A549 (cell line): ENCODE measurements around the gene ZNF12. TPM values are rescaled to one million over a fixed set of nuclear protein-coding genes. Genes with fewer than 3 reads are reported as not detected.

Experiments used
- ATAC-seq, 2 experiments: fragments of 200-7000 bp in 1 of 2; fragments of >200 bp in 1 of 2; cut with Nextera tagmentation in 1 of 2; cut with Tn5 transposase in 1 of 2; 3 replicates each; pipeline versions ENCODE4 v1.8.0 to v1.9.1; 2018 to 2020; ENCODE audit warnings: mild to moderate bottlenecking in 1 of 2, moderate library complexity in 1 of 2
- CTCF ChIA-PET: fragments of 300-600 bp; sonication (Branson Sonifier 250); formaldehyde crosslinking; extraction: SDS; loops from one replicate; lab custom pipeline; 2021; ENCODE audit warnings: antibody characterized with exemption, inconsistent platforms; lab: Yijun Ruan, JAX
- POLR2A ChIA-PET: fragments of 350-600 bp; formaldehyde crosslinking; extraction: SDS; loops from one replicate; lab custom pipeline; 2021; ENCODE audit warnings: antibody characterized with exemption, inconsistent platforms; lab: Yijun Ruan, JAX
- DNase-seq, 2 experiments: peaks; one replicate each; pipeline versions ENCODE4 v3.0.0 to v3.0.0-alpha.2; 2011 to 2016; ENCODE audit warnings: low read depth in 1 of 2, low spot score in 1 of 2
- FAIRE-seq: peaks from 2 replicates; lab custom pipeline; 2011; peaks lifted over from hg19 to GRCh38; lab: Jason Lieb, UNC
- H3K27ac ChIP-seq, 2 experiments: fragments of >200 bp; sonication (Bioruptor Twin); formaldehyde crosslinking; 3 replicates each; pipeline ENCODE4 v1.5.1; 2016 to 2017
- H3K4me1 ChIP-seq: fragments of >200 bp; sonication (Bioruptor Twin); formaldehyde crosslinking; 3 replicates; pipeline ENCODE4 v1.6.1; 2016
- H3K4me2 ChIP-seq: fragments of >200 bp; sonication (Bioruptor Twin); formaldehyde crosslinking; 3 replicates; pipeline ENCODE4 v1.6.1; 2016
- H3K4me3 ChIP-seq: fragments of >200 bp; sonication (Bioruptor Twin); formaldehyde crosslinking; 3 replicates; pipeline ENCODE4 v1.5.1; 2016
- H3K9me3 ChIP-seq: fragments of >200 bp; sonication (Bioruptor Twin); formaldehyde crosslinking; 3 replicates; pipeline ENCODE4 v1.6.1; 2016
- CBX2 ChIP-seq: fragments of 200-600 bp; sonication (generic); IDR thresholded peaks from 2 replicates; pipeline ENCODE4 v1.6.1; 2016; ENCODE audit warnings: low read depth, mild to moderate bottlenecking, borderline replicate concordance
- CEBPB ChIP-seq, 2 experiments: fragments of >200 bp in 1 of 2; sonication (Bioruptor Twin) in 1 of 2; formaldehyde crosslinking in 1 of 2; IDR thresholded peaks; 2 replicates each; pipeline ENCODE4 v1.6.1; 2012 to 2016
- CHD2 ChIP-seq: fragments of 150-350 bp; IDR thresholded peaks from 2 replicates; pipeline ENCODE4 v1.6.1; 2014; ENCODE audit warnings: low read length; ENCODE audit not compliant: partially characterized antibody
- CHD4 ChIP-seq: fragments of 200-600 bp; sonication (generic); IDR thresholded peaks from 2 replicates; pipeline ENCODE4 v1.6.1; 2016; ENCODE audit warnings: antibody characterized with exemption, mild to moderate bottlenecking, borderline replicate concordance
- EP300 ChIP-seq, 2 experiments: fragments of >200 bp; sonication (Bioruptor Twin); formaldehyde crosslinking; IDR thresholded peaks; 2 replicates in 1 of 2; 3 replicates in 1 of 2; pipeline ENCODE4 v1.6.1; 2016 to 2017
- FOSB ChIP-seq: fragments of 250-450 bp; sonication (Bioruptor Pico); IDR thresholded peaks from 2 replicates; pipeline ENCODE4 v1.5.0; 2020; ENCODE audit warnings: mild to moderate bottlenecking, moderate library complexity
- GATA3 ChIP-seq: IDR thresholded peaks from 2 replicates; pipeline ENCODE4 v1.6.1; 2012; ENCODE audit warnings: borderline replicate concordance
- HOXB5 ChIP-seq: fragments of 250-450 bp; sonication (Bioruptor Pico); IDR thresholded peaks from 2 replicates; pipeline ENCODE4 v1.5.0; 2020; ENCODE audit warnings: mild to moderate bottlenecking, moderate library complexity
- JUN ChIP-seq, 2 experiments: fragments of >200 bp; sonication (Bioruptor Twin); formaldehyde crosslinking; IDR thresholded peaks; 2 replicates in 1 of 2; 3 replicates in 1 of 2; pipeline ENCODE4 v1.6.1; 2016 to 2017
- JUNB ChIP-seq: fragments of >200 bp; sonication (Bioruptor Twin); formaldehyde crosslinking; IDR thresholded peaks from 2 replicates; pipeline ENCODE4 v1.6.1; 2016
- KDM5A ChIP-seq: fragments of 200-600 bp; sonication (generic); IDR thresholded peaks from 2 replicates; pipeline ENCODE4 v1.6.1; 2016; ENCODE audit warnings: antibody characterized with exemption, mild to moderate bottlenecking
- MAFK ChIP-seq: fragments of 450-650 bp; IDR thresholded peaks from 2 replicates; pipeline ENCODE4 v1.6.1; 2014; ENCODE audit not compliant: partially characterized antibody
- MYC ChIP-seq: IDR thresholded peaks from 2 replicates; pipeline ENCODE4 v1.6.1; 2012; ENCODE audit warnings: mild to moderate bottlenecking, inconsistent platforms, low read length, improper control_type of control experiment, borderline replicate concordance
- NFE2L2 ChIP-seq: fragments of 150-350 bp; conservative IDR thresholded peaks from 2 replicates; pipeline ENCODE4 v1.6.1; 2014; ENCODE audit warnings: low read length
- PHF8 ChIP-seq: fragments of 200-600 bp; sonication (generic); IDR thresholded peaks from 2 replicates; pipeline ENCODE4 v1.6.1; 2016; ENCODE audit warnings: low read depth, mild to moderate bottlenecking, antibody characterized with exemption, moderate library complexity, borderline replicate concordance
- POLR2AphosphoS2 ChIP-seq: conservative IDR thresholded peaks from 2 replicates; pipeline ENCODE4 v1.6.1; 2012; ENCODE audit warnings: low read length, improper control_type of control experiment, inconsistent platforms
- RCOR1 ChIP-seq: fragments of 150-350 bp; IDR thresholded peaks from 2 replicates; pipeline ENCODE4 v1.6.1; 2014; ENCODE audit warnings: antibody characterized with exemption, low read length, low read depth
- TFCP2L1 ChIP-seq: fragments of 250-450 bp; sonication (Bioruptor Pico); IDR thresholded peaks from 2 replicates; pipeline ENCODE4 v1.5.0; 2021; ENCODE audit warnings: mild to moderate bottlenecking
- ZFP36 ChIP-seq: fragments of 450-650 bp; IDR thresholded peaks from 2 replicates; pipeline ENCODE4 v1.6.1; 2014; ENCODE audit warnings: borderline replicate concordance; ENCODE audit not compliant: partially characterized antibody
- WGBS: methylation state at CpG from one replicate; pipeline ENCODE4 v1.1.6; 2017; ENCODE audit errors: missing lambda C conversion rate; 5-methylcytosine and 5-hydroxymethylcytosine counted together
- polyA plus RNA-seq, 4 experiments: library from polyadenylated mRNA; depleted of rRNA in 3 of 4; stranded (reverse); fragments of >200 nt; fragmentation: RNase III in 1 of 4; extraction: RNeasy Plus Mini Kit Qiagen cat#74134 plus additional on column Dnase treatment in 1 of 4; gene quantifications; 2 replicates in 3 of 4; 3 replicates in 1 of 4; pipeline ENCODE4 v1.2.3, GENCODE V29; 2011 to 2017
- TF ChIP-seq, protein P1 (sequence below): fragments of 250-450 bp; sonication (Bioruptor Pico); IDR thresholded peaks from 2 replicates; pipeline ENCODE4 v1.5.0; 2021; ENCODE audit warnings: mild to moderate bottlenecking, moderate library complexity, borderline replicate concordance
- TF ChIP-seq, protein P2 (sequence below): fragments of 250-450 bp; sonication (Bioruptor Pico); IDR thresholded peaks from 2 replicates; pipeline ENCODE4 v1.5.0; 2020; ENCODE audit warnings: low read depth, mild to moderate bottlenecking, moderate library complexity
- TF ChIP-seq, protein P3 (sequence below): fragments of 150-350 bp; IDR thresholded peaks from 2 replicates; pipeline ENCODE4 v1.6.1; 2014; ENCODE audit warnings: low read depth, mild to moderate bottlenecking, low read length

The ZNF12 gene
- polyA plus RNA-seq, 2 of the 4 experiments (the other 2 are of a cell fraction): 8.8 to 23.9 TPM

DNA sequence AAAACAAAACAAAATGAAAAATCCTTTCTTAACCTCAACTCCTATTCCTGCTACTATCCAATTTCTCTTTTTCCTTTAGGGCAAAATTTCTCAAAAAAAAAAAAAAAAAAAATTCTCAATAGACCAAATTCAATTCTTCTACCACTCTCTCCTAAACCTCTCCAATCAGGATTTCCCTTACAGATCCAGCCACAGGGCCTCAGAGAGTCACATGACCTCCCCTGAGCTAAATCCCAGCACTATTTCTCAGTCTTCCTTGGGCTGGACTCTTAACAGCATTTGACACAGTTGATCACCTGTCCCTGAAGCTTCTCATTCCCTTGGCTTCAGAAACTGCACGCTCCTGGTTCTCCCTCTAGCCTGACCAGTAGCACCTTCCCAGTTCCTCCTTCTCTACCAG, 4.9 kb downstream of the ZNF12 start (continued):
- TF ChIP-seq, protein P1, sequence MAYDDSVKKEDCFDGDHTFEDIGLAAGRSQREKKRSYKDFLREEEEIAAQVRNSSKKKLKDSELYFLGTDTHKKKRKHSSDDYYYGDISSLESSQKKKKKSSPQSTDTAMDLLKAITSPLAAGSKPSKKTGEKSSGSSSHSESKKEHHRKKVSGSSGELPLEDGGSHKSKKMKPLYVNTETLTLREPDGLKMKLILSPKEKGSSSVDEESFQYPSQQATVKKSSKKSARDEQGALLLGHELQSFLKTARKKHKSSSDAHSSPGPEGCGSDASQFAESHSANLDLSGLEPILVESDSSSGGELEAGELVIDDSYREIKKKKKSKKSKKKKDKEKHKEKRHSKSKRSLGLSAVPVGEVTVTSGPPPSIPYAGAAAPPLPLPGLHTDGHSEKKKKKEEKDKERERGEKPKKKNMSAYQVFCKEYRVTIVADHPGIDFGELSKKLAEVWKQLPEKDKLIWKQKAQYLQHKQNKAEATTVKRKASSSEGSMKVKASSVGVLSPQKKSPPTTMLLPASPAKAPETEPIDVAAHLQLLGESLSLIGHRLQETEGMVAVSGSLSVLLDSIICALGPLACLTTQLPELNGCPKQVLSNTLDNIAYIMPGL (CRISPR knock-in tag): no peak
- TF ChIP-seq CHD2 (no peak), JUN (IDR thresholded peaks at IDR 0.05) (no peak), PHF8 (no peak), NFE2L2 (no peak)
- TF ChIP-seq, protein P2, sequence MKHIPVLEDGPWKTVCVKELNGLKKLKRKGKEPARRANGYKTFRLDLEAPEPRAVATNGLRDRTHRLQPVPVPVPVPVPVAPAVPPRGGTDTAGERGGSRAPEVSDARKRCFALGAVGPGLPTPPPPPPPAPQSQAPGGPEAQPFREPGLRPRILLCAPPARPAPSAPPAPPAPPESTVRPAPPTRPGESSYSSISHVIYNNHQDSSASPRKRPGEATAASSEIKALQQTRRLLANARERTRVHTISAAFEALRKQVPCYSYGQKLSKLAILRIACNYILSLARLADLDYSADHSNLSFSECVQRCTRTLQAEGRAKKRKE (CRISPR knock-in tag): no peak
- TF ChIP-seq, all 56 proteins: peak for 0

DNA sequence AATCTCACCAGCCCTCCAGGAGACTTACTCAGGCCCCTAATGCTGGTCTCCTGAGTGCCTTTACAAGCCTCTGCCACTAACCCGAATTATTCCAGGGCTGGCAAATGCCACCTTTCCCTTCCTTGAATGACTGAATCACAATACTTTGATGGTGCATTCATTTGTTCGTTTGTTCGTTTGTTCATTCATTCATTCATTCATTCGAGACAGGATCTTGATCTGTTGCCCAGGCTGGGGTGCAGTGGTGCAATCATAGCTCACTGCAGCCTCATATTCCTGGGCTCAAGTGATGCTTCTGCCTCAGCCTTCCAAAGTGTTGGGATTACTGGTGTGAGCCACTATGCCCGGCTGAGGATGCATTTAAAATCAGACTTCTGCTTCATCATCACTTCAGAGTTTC, 6.0 kb downstream of the ZNF12 start:
- H3K4me2 ChIP-seq: no peak overlapping the region
- no peaks in the 10 kb centered on the region for H3K4me1 ChIP-seq
- H3K9me3 ChIP-seq: peaks cover 92% of the 10 kb centered on the region
- H3K4me3 ChIP-seq: no peak overlapping the region
- 99% methylated on average over 5 of the region's 5 CpGs for WGBS
- FAIRE-seq (no peak), DNase-seq (no peak), ATAC-seq (no peak)
- no peak overlapping the region for H3K27ac ChIP-seq
- CTCF ChIA-PET: interaction anchor here (1.7 kb wide), 1 partner anchor 21 kb away, joined by 5 read pairs; no protein-coding TSS in a partner anchor
- TF ChIP-seq CEBPB (IDR thresholded peaks at IDR 0.05) (no peak), RCOR1 (no peak), EP300 (IDR thresholded peaks at IDR 0.05) (no peak), CHD4 (no peak), ZFP36 (no peak), CBX2 (no peak), HOXB5 (CRISPR knock-in tag) (no peak), CHD2 (no peak), KDM5A (no peak), MYC (no peak), TFCP2L1 (CRISPR knock-in tag) (no peak), JUNB (no peak), GATA3 (no peak), MAFK (no peak), FOSB (no peak), POLR2AphosphoS2 (no peak)
- TF ChIP-seq, protein P1 (CRISPR knock-in tag): no peak
- TF ChIP-seq, protein P3, sequence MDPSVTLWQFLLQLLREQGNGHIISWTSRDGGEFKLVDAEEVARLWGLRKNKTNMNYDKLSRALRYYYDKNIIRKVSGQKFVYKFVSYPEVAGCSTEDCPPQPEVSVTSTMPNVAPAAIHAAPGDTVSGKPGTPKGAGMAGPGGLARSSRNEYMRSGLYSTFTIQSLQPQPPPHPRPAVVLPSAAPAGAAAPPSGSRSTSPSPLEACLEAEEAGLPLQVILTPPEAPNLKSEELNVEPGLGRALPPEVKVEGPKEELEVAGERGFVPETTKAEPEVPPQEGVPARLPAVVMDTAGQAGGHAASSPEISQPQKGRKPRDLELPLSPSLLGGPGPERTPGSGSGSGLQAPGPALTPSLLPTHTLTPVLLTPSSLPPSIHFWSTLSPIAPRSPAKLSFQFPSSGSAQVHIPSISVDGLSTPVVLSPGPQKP: no peak
- TF ChIP-seq, protein P2 (CRISPR knock-in tag): no peak
- TF ChIP-seq, all 56 proteins: peak for 0
- POLR2A ChIA-PET: no interaction called here
